SK-N-MC (cell line): Measurements from ENCODE around the gene BRIP1.
A peak's percentile ranks its signal among the peaks of the same experiment; 100 is the strongest.

Experiments
- DNase-seq: peaks from one replicate; pipeline ENCODE4 v3.0.0-alpha.2; 2011; ENCODE audit warnings: low read depth, low spot score
- H3K27ac ChIP-seq: fragments of 200-600 bp; sonication (generic); 2 replicates; pipeline ENCODE4 v1.5.1; 2016; ENCODE audit warnings: mixed run types
- H3K36me3 ChIP-seq: fragments of 200-600 bp; sonication (generic); 2 replicates; pipeline ENCODE4 v1.6.1; 2017; ENCODE audit warnings: antibody characterized with exemption, low read length, mixed read lengths; ENCODE audit not compliant: insufficient read depth
- H3K4me3 ChIP-seq: fragments of 200-600 bp; sonication (generic); 2 replicates; pipeline ENCODE4 v1.5.1; 2016
- H3K9ac ChIP-seq: fragments of 200-600 bp; sonication (generic); 2 replicates; pipeline ENCODE4 v1.8.0; 2017; ENCODE audit warnings: mixed run types, mixed read lengths; ENCODE audit not compliant: insufficient read length
- H3K9me3 ChIP-seq: fragments of 200-600 bp; sonication (generic); 2 replicates; pipeline ENCODE4 v1.6.1; 2017; ENCODE audit warnings: low read depth, mild to moderate bottlenecking, antibody characterized with exemption, low read length, moderate library complexity, mixed read lengths
- EZH2 ChIP-seq: fragments of 200-600 bp; sonication (generic); IDR thresholded peaks from one replicate; pipeline ENCODE4 v1.6.1; 2017; ENCODE audit warnings: antibody characterized with exemption
- FOXP2 ChIP-seq: optimal IDR thresholded peaks from 2 replicates; pipeline ENCODE3; 2011; ENCODE audit warnings: mild to moderate bottlenecking, moderate library complexity; ENCODE audit not compliant: insufficient read depth; ENCODE audit errors: extremely low read length, control extremely low read depth
- POLR2AphosphoS5 ChIP-seq: IDR thresholded peaks from 2 replicates; pipeline ENCODE4 v1.6.1; 2012; ENCODE audit warnings: mild to moderate bottlenecking, low read depth, low read length, borderline replicate concordance

Gene BRIP1

GRCh38 chr17:61755668-61756067, 107.7 kb downstream of the BRIP1 start:
- Histone ChIP-seq H3K4me3 (no peak overlapping the region), H3K27ac (0 out of 2 replicates have a peak overlapping the region, but pooled peaks have one; percentile 58), H3K9ac (no peak overlapping the region), H3K9me3 (peaks cover 3% of the 10 kb centered on the region), H3K36me3 (peaks cover 10% of the 10 kb centered on the region)
- TF ChIP-seq FOXP2 = no peak
- TF ChIP-seq POLR2AphosphoS5 = no peak
- no peak for TF ChIP-seq EZH2
- no peak for DNase-seq

DNA sequence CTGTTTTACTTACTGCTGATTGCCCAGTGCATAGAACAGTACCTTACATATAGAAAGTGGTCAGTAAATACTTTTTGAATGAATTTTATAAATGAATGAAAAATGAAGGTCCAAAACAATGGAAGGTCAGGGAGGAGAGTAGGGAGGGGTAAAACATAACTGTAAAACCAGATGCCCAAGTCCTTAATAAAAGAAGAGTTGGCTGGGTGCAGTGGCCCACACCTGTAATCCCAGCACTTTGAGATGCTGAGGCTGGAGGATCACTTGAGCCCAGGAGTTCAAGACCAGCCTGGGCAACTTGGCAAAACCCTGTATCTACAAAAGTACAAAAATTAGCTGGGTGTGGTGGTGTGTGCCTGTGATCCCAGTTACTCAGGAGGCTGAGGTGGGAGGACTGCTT, 108.2 kb downstream of the BRIP1 start:
- TF ChIP-seq EZH2 (no peak), FOXP2 (no peak), POLR2AphosphoS5 (no peak)
- peak overlapping the region; percentile 76 for H3K27ac ChIP-seq
- H3K4me3 ChIP-seq = peak overlapping the region; percentile 32; the same call in 1 of the 2 replicates
- no peak overlapping the region for H3K9ac ChIP-seq
- no peak for DNase-seq
- peaks cover 9% of the 10 kb centered on the region; the same call in 1 of the 2 replicates for H3K36me3 ChIP-seq
- H3K9me3 ChIP-seq = peaks cover 6% of the 10 kb centered on the region

- H3K36me3 ChIP-seq = peaks cover 11% of the 10 kb centered on the region
- DNase-seq = no peak
- H3K27ac ChIP-seq = peak overlapping the region; percentile 76
- H3K9ac ChIP-seq = no peak overlapping the region
- peaks cover 7% of the 10 kb centered on the region for H3K9me3 ChIP-seq
- TF ChIP-seq FOXP2 (no peak), EZH2 (no peak), POLR2AphosphoS5 (no peak)
- peak overlapping the region; percentile 32; the same call in 1 of the 2 replicates for H3K4me3 ChIP-seq
These were observed 109.2 kb downstream of the BRIP1 start for GRCh38 chr17:61754124-61754523.

DNA sequence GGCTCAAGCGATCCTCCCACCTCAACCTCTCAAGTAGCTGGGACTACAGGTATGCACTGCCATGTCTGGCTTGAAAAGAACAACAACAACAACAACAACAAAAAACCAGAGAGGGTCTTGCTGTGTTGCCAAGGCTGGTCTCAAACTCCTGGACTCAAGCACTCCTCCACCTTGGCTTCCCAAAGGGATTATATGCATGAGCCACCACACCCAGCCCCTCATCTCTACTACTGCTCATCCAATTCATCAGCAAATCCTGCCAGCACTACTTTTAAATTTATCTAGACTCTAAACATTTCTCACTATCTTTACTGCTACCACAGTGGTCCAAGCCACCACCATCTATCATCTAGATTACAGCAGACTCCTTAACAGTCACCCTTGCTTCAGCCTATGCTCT, 109.6 kb downstream of the BRIP1 start:
- no peak overlapping the region for H3K4me3 ChIP-seq
- peak overlapping the region; percentile 76; the same call in 1 of the 2 replicates for H3K27ac ChIP-seq
- TF ChIP-seq FOXP2 = no peak
- no peak for DNase-seq
- no peak overlapping the region for H3K9ac ChIP-seq
- 0 out of 2 replicates have a peak, but pooled peaks cover 5% of the 10 kb centered on the region for H3K9me3 ChIP-seq
- peaks cover 9% of the 10 kb centered on the region for H3K36me3 ChIP-seq

DNA sequence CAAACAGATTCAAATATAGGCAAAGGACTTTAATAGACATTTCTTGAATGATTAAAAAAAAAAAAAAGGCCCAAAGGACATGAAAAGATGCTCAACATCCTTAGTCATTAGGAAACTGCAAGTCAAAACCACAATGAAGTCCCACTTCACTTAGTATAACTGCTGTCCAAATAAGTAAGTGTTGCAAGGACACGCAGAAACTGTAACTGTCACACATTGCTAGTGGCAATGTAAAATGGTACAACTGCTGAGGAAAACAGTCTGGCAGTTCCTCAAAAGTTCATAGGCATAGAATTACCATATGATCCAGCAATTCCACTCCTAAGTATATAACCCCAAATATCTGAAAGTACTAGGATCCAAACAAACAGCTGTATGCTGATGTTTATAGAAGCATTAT, 112.7 kb downstream of the BRIP1 start:
- no peak for DNase-seq
- Histone ChIP-seq H3K9me3 (peaks cover 5% of the 10 kb centered on the region; the same call in 1 of the 2 replicates), H3K27ac (no peak overlapping the region), H3K36me3 (peaks cover 20% of the 10 kb centered on the region), H3K9ac (no peak overlapping the region), H3K4me3 (no peak overlapping the region)
- TF ChIP-seq FOXP2 = no peak
- TF ChIP-seq POLR2AphosphoS5 = no peak
- TF ChIP-seq EZH2 = no peak

- Histone ChIP-seq H3K9me3 (peaks cover 5% of the 10 kb centered on the region; the same call in 1 of the 2 replicates), H3K4me3 (no peak overlapping the region), H3K9ac (no peak overlapping the region), H3K36me3 (peaks cover 22% of the 10 kb centered on the region), H3K27ac (no peak overlapping the region)
- DNase-seq = no peak
- TF ChIP-seq POLR2AphosphoS5 (no peak), FOXP2 (no peak), EZH2 (no peak)
These were observed 113.4 kb downstream of the BRIP1 start for GRCh38 chr17:61749823-61750404.

DNA sequence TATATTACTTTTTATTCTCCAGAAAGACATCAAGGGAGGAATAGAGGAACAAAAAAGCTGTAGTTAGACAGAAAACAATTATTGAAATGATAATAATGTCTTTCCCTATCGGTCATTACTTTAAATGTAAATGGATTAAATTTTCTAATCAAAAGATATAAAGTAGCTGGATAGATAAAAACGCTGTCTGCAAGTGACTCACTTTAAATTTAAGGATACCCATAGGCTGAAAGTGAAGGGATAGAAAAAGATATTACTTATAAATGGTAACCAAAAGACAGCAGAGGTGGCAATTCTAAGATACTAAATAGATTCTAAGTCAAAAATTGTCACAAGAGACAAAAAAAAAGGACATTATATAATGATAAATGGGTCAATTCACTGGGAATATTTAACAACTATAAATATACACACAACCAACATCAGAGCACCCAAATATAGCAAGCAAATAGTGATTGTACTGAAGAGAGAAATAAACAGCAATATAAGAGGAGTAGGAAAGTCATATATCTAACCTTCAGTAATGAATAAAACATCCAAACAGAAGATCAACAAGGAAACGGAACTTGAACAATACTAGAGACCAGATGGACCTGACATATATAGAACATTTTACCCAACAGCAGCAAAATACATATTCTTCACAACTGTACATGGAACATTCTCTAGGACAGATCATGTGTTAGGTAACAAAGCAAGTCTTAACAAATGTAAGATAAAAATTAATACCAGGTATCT, 116.9 kb downstream of the BRIP1 start:
- no peak for DNase-seq
- Histone ChIP-seq H3K9me3 (peaks cover 5% of the 10 kb centered on the region; the same call in 1 of the 2 replicates), H3K36me3 (peaks cover 40% of the 10 kb centered on the region), H3K27ac (no peak overlapping the region), H3K9ac (no peak overlapping the region), H3K4me3 (no peak overlapping the region)
- TF ChIP-seq EZH2 = no peak
- no peak for TF ChIP-seq FOXP2
- TF ChIP-seq POLR2AphosphoS5 = no peak

- no peak for DNase-seq
- TF ChIP-seq FOXP2 = no peak
- no peak for TF ChIP-seq POLR2AphosphoS5
- no peak for TF ChIP-seq EZH2
- Histone ChIP-seq H3K4me3 (no peak overlapping the region), H3K36me3 (peaks cover 51% of the 10 kb centered on the region), H3K9ac (no peak overlapping the region), H3K27ac (no peak overlapping the region), H3K9me3 (no peaks in the 10 kb centered on the region; the same call in 1 of the 2 replicates)
These were observed 118.5 kb downstream of the BRIP1 start for GRCh38 chr17:61744804-61745203.

- no peak overlapping the region for H3K4me3 ChIP-seq
- TF ChIP-seq POLR2AphosphoS5 = no peak
- TF ChIP-seq FOXP2 = no peak
- no peak overlapping the region for H3K27ac ChIP-seq
- H3K9me3 ChIP-seq = no peaks in the 10 kb centered on the region; the same call in 1 of the 2 replicates
- H3K9ac ChIP-seq = no peak overlapping the region
- no peak for DNase-seq
- H3K36me3 ChIP-seq = peaks cover 56% of the 10 kb centered on the region
These were observed 119.1 kb downstream of the BRIP1 start for GRCh38 chr17:61744252-61744651.
